Islet of Langerhans (tissue), 1 donor: ENCODE measurements around the gene EMILIN3.

Experiments
- FAIRE-seq: peaks from one replicate; lab custom pipeline; 2011; peaks lifted over from hg19 to GRCh38; lab: Jason Lieb, UNC

EMILIN3 gene

DNA sequence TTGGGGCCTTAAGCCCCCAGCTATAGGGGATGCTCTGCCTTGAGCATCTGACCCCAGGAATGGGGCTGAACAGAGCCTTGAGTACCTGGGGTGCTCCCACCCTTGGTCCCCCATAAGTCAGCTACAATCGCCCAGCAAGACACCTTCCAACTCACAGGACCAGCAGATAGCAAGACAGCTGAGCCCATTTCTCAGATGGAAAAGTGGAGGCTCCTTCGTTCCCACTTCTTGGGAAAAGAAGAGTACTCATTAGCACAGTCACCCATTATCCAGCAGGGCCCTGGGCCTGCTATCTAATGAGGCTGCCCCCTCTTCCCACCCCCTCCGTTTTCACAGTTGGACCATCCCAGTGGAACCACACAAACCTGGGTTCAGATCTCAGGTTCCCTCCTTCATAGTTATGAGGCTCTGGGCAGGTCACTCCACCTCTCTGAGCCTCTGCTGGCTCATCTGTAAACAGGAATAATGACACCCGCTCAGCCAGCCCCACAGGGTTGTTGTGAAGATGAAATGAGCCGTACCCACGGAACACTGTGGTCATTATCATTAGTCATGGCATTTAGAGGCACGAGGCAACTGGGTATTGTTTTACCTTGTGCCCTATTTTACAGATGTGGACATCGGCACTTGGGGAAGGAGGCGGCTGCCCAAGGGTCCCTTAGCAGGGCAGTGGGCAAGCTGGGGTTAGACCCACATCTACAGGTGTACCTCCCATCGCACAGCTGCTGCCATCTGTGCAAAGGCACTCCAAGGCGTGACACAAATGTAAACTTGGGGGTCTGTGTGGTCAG is 21.5 kb downstream of the EMILIN3 start:
- peak; percentile 13 for FAIRE-seq

GRCh38 chr20:41344477-41344876 is 22.1 kb downstream of the EMILIN3 start:
- FAIRE-seq: no peak

DNA sequence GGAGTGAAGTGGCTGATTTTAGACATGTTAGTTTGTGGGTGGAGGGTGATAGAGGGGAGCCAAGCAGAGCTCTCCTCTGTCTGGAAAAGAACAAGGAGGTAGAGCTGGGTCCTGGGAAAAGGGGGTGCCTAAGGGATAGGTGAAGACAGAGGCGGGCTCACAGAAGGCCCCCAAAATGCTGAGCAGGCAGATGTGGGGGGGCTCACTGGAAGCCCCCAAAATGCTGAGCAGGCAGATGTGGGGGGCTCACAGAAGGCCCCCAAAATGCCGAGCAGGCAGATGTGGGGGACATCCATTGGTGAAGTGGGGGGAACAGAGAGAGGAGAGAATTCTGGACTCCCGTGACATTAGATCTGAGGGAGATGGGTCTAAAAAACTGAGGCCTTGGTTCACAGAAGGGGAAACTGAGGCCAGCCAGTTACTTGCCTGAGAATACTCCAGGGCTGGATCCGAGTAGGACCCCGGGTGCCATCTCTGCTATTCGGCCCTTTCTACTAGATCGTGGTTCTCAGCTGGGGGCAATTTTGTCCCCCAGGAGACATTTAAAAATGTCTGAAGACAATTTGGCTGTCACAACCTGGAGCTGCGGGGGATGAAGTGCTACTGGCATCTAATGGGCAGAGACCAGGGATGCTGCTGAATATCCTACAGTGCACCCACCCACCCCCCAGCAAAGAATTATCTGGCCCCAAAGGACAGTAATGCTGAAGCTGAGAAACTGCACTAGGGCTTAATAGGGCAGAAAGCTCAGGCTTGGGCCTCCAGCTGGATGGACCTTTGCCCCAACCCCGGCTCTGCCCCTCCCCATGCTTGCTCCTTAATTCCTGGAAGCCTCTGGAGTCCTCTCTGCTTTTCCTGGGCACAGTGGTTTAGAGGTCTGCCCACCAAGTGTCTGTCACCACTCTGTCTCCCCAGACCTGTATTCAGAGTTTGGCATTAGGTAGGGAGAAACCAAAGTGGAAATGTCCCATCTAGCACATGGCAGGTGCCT is 23.8 kb downstream of the EMILIN3 start:
- FAIRE-seq: no peak

- FAIRE-seq: no peak
Measured at GRCh38 chr20:41340327-41341055, 26.1 kb downstream of the EMILIN3 start, which contains the start of gene LPIN3. TSS of gene LPIN3 (plus strand) at chr20:41340821. CDS start at chr20:41345804, 4,983 bp downstream.

DNA sequence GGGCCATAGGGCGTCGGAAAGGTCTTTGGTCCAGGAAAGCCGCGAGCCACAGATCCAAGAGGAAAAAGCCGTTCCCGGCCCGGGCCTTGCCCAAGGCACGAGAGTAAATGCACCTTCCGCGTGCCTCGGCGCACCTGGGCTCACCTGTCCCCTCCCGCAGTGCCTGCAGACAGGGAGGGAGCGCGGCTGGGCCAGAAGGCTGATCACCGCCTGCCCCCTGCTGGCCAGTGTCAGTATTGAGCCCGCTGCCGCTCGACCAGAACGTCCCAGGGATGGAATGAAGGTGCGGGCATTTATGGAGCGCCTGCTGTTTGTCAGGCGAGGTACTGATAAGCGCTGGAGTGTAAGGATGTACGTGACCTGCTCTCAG is 26.7 kb downstream of the EMILIN3 start:
- FAIRE-seq: no peak

GRCh38 chr20:41336711-41337492 is 29.7 kb downstream of the EMILIN3 start:
- no peak for FAIRE-seq

GRCh38 chr20:41335591-41335990 is 31.0 kb downstream of the EMILIN3 start:
- FAIRE-seq: no peak

DNA sequence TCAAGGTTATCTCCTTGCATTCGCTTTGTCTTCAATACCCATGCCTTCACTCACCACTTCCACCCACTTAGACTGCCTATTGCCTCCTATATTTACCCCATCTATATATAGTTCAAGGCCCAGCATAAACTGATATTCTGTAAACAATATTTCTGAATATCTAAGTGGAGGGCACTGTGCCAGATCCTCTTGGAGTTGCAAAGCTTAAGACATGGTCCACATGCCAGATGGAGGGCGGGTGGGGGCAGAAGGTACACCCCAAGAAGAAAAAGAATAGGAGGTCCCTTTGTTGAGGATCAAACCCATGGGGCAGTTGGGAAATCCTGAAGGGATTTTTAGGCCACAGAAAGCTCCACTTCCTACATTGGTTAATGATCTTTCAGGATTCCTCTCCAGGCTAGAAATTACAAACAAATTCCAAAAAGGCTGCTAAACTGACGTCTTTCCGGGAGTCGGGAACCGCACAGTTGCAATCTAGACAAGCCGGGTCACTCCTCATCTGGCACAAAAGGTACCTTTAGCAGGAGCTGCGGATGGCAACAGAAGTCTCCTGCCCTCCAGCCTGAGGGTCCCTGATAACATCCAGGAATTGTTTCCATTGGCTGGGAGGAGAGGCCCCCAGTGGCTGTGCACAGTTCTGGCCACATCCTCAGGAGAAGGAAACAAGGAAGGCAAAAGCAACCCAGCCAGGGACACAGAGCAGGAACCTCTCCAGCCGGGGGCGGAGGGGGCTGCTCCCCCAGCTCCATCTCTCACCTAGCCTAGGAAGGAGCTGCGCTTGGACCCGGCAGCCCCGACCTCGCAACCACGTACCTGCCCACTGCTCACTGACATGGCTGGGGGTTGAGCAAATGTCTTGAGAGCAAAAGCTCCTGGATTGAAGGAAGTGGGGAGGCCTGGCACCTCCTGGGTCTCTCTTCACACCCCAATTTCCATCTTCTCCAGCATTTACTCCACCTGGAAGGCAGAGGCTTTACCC is 31.9 kb downstream of the EMILIN3 start:
- FAIRE-seq: no peak

DNA sequence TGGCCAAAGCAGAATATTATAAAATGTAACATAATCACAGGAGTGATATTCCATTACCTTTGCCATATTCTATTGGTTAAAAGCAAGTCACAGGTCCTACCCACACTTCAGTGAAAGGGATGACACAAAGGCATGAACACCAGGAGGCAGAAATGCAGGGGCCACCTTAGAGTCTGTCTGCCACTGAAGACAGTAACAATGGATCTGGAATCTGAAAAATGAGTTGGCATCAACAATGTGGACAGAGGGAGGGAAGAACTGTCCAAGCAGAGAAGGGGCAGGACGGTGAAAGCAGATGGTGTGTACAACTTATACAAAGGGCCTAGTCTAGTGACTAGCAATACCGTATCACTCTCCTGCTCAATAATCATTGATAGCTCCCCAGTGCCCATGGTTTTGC is 32.6 kb downstream of the EMILIN3 start:
- no peak for FAIRE-seq

- FAIRE-seq: no peak
Measured at GRCh38 chr20:41331731-41332130, 34.9 kb downstream of the EMILIN3 start.

DNA sequence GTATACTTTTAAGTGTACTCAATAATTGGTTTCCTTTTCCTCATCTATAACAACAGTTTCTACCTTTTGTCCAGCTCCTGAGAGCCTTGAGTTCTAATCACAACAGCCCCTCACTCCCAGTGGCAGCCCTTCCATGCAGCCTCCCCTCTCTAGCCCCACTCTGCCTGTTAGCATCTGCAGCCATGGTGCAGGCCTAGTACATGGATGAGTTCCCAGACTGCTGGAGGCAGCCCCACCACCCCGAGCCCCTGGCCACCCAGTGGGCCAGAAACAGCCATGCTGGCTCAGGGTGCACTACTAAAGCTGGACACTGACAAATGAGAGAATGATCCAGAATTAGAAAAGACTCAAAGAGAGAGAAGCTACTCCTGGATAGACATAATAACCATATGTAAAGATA is 35.7 kb downstream of the EMILIN3 start:
- no peak for FAIRE-seq

- FAIRE-seq: no peak
Measured at GRCh38 chr20:41330343-41330720, 36.3 kb downstream of the EMILIN3 start.

GRCh38 chr20:41329435-41330342 is 36.9 kb downstream of the EMILIN3 start:
- FAIRE-seq: no peak

GRCh38 chr20:41327178-41327577 is 39.4 kb downstream of the EMILIN3 start:
- no peak for FAIRE-seq

DNA sequence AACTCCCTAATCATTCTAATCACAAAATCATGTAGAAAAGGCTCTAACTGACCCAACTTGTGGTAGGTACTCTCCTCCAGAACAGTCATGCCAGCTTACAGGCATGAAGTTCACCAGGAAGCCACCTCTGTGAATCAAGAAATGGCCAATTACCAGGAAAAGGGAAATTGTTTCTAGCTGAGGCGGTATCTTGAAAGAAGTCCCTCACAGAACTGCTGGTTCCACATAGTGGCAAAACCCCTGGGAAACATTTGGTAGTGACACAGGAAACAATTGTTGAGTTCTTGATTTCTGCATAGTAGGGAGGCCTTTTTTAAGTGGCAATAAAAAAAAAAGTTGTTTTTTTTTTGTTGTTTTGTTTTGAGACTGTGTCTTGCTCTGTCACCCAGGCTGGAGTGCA is 45.6 kb downstream of the EMILIN3 start:
- no peak for FAIRE-seq

DNA sequence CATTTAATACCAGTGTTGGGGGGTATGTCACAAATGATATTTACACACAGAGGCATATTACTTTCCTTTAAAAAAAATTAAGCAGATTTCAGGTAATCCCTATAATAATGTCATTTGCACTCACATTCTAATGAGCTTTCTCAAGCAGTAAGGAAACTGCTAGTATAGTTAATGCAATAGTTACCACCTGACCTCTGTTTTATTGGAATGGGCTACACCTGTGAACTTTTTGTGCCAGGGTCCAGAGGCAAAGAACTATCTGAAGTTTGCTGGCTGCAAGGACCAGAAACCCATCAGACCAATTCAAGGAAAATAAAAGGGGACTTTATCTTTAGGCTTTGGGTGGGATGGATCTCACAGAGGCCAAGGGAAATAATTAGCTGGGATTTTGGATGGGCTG is 46.2 kb downstream of the EMILIN3 start:
- FAIRE-seq: no peak

DNA sequence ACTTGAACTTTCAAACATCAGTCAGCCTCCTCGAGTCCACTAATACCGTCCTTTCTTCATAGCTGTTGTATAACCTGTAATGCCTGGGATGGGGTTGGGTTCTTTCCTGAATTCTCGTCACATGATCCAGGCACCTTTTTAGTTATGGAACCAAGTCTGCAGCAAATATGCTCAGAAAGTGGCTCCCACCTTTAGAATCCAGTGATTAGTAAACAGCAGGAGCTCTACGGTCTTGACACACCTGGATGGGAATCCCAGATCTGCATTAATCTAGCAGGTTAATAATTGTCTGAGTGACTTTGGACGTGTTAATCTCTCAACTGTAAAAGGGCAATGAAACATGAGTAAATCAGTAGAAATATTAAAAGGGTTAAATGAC is 48.4 kb downstream of the EMILIN3 start:
- FAIRE-seq: no peak

- no peak for FAIRE-seq
Measured at GRCh38 chr20:41317546-41318270, 48.9 kb downstream of the EMILIN3 start, which contains the start of gene ZHX3. TSS of gene ZHX3 (minus strand) at chr20:41317731. CDS start at chr20:41204916, 112,815 bp downstream.
